Measurements from ENCODE around the gene NDUFA7.
A peak's percentile ranks its signal among the peaks of the same experiment; 100 is the strongest.

NDUFA7 gene

GRCh38 chr19:8335343-8336071 lies 14.3 kb upstream of the NDUFA7 start:
- TF ChIP-seq CTCF (IDR thresholded peaks at IDR 0.05), result peak; percentile 10; the same call in 1 of the 2 replicates

DNA sequence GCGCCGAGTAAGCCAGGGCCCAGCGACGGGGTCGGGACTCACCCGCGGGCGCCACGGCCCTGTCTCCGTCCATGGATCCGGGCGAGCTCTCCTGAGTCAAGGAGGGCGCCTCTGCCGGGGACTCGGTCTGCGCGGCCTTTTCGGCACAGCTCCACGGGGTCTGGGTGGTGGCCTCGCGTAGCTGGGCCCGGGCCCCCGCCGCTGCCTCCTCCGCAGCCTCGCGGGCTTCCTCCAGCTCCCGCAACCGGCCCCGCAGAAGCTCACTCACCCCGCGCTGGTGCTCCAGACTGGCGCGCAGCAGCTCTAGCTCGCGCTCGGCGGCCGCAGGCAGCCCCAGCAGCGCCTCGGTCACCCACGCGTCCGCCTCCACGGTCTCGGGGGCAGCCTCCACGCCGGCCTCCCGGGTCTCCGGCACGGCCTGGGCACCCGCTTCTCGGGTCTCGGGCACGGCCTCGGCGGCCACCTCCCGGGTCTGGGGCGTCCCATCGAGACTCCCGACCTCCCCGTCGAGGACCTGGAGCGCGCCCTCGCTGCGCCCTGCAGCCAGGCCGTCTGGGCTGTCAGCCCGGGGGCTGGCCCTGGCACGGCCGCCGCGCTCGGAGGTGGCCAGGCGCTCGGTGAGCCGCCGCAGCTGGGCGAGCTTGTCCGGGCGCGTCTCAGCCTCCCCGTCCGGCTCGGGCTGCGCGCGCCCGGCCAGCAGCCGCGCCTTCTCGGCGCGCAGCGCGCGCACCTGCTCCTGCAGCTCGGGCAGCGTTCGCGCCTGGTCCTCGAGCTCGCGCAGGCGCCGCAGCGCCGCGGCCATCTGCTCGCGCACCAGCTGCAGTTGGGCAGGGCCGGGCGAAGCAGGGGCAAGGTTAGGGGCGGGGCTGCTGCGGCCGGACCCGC lies 13.5 kb upstream of the NDUFA7 start:
- no peak for TF ChIP-seq CTCF (IDR thresholded peaks at IDR 0.05)

DNA sequence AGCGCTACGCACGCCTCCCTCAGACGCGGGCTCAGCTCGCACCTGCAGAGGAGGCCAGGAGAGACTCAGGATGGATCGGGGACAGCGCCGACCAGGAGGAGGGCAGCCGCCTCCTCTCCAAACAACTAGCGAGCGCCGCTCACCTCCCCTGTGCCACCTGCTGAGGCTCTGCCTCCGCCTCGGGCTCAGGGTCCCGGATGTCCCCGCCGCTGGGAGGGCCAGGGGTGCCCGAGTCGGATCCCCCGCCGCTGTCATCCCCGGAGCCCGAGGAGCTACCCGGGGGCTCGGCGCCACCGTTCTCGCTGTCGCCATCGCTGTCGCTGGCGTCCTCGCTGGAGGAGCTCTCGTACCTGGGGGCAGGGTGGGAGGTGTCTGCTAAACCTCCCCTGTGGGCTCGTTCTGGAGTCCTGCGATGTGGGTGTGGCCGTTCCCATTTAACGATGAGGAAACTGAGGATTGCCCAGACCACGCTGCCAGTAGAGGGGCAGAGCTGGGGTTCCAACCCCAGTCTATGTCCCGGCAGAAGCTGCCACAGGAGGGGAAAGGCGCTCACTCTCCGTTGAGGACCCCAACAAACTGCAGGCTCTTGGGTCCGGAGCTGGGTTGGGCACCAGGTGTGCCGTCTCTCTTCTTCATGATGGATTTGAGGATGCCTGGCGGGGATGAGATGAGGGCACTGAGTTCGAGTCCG lies 12.7 kb upstream of the NDUFA7 start:
- TF ChIP-seq CTCF (IDR thresholded peaks at IDR 0.05), result no peak

- TF ChIP-seq CTCF (IDR thresholded peaks at IDR 0.05), result no peak
Measured at GRCh38 chr19:8332976-8333766, 12.0 kb upstream of the NDUFA7 start.

- no peak for TF ChIP-seq CTCF (IDR thresholded peaks at IDR 0.05)
Measured at GRCh38 chr19:8331263-8331845, 10.2 kb upstream of the NDUFA7 start.

DNA sequence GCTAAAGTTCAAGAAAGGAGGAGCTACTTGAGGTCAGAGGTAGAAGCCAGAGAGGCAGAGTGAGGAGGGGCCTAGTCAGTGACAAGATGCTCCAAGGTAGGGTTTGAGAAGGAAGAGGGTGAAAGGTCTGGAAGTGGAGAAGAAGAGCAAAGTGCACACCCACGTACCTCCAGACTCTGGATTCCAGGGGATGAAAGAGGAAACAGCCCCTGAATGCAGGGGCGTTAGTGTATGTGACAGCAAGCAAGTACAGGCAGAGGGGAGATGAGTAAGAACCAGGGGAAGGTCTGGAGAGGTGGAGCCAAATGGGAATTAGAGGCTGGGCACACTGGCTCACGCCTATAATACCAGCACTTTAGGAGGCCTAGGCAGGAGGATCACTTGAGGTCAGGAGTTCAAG lies 8.8 kb upstream of the NDUFA7 start:
- no peak for TF ChIP-seq CTCF (IDR thresholded peaks at IDR 0.05)
